ENCODE results near the gene PTPN6.

DNA sequence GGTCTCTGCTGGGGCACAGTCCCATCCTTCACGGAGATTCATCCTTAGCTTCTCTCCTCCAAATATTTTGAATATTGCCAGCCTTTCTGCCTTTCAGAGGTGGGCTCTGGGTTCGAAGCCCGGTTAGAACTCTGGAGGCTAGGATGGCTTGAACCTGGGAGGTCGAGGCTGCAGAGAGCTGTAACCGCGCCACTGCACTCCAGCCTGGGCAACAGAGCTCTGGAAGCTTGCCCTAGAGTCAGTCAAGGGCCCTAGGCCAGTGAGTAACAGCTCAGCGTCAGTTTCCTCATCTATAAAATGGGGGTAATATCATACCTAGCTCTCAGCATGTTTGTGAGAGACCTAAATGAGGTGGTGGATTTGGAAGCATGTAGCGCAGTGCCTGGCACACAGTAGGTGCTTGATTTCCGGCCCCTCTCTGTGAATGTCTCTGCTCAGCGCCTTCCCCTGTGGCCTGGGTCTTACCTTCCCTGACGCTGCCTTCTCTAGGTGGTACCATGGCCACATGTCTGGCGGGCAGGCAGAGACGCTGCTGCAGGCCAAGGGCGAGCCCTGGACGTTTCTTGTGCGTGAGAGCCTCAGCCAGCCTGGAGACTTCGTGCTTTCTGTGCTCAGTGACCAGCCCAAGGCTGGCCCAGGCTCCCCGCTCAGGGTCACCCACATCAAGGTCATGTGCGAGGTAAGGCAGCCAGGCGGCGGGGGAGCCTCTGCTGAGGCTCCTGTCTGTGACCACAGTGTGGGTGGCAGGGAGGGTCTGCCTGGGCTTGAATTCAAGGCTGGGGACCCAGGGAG is 3.4 kb downstream of the PTPN6 start:
- TF ChIP-seq POLR2AphosphoS5 (IDR thresholded peaks at IDR 0.05), result no peak
- no peak for TF ChIP-seq REST (IDR thresholded peaks at IDR 0.05; ENCODE audit: borderline replicate concordance)
- TF ChIP-seq, protein P1, sequence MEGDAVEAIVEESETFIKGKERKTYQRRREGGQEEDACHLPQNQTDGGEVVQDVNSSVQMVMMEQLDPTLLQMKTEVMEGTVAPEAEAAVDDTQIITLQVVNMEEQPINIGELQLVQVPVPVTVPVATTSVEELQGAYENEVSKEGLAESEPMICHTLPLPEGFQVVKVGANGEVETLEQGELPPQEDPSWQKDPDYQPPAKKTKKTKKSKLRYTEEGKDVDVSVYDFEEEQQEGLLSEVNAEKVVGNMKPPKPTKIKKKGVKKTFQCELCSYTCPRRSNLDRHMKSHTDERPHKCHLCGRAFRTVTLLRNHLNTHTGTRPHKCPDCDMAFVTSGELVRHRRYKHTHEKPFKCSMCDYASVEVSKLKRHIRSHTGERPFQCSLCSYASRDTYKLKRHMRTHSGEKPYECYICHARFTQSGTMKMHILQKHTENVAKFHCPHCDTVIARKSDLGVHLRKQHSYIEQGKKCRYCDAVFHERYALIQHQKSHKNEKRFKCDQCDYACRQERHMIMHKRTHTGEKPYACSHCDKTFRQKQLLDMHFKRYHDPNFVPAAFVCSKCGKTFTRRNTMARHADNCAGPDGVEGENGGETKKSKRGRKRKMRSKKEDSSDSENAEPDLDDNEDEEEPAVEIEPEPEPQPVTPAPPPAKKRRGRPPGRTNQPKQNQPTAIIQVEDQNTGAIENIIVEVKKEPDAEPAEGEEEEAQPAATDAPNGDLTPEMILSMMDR (IDR thresholded peaks at IDR 0.05; ENCODE audit: poor library complexity, severe bottlenecking), result no peak
- no peak for TF ChIP-seq EP300 (conservative IDR thresholded peaks at IDR 0.05; ENCODE audit: poor library complexity, severe bottlenecking)
